H1 (cell line): Measurements from ENCODE around the gene OR10H5. TPM values are rescaled to one million over a fixed set of nuclear protein-coding genes. Genes with fewer than 3 reads are reported as not detected.

ENCODE experiments used
- CTCF ChIA-PET: fragments of 300-600 bp; sonication (Branson Sonifier 250); formaldehyde crosslinking; loops from one replicate; lab custom pipeline; 2021; ENCODE audit not compliant: partially characterized antibody; lab: Charles Lee
- POLR2A ChIA-PET: fragments of 300-600 bp; sonication (Branson Sonifier 250); formaldehyde crosslinking; loops from one replicate; lab custom pipeline; 2021; ENCODE audit warnings: inconsistent platforms; ENCODE audit not compliant: partially characterized antibody; lab: Charles Lee
- DNase-seq, 2 experiments: peaks; one replicate each; pipeline versions ENCODE4 v3.0.0 to v3.0.0-alpha.2; 2010 to 2022; ENCODE audit warnings: low spot score in 2 of 2, low read depth in 1 of 2, mixed read lengths in 1 of 2
- FAIRE-seq: peaks from 2 replicates; lab custom pipeline; 2011; peaks lifted over from hg19 to GRCh38; lab: Jason Lieb, UNC
- H2AFZ ChIP-seq: 2 replicates; pipeline ENCODE4 v1.8.1; 2012; ENCODE audit warnings: low read length, inconsistent platforms
- H2AK5ac ChIP-seq: 2 replicates; pipeline ENCODE4 v1.6.1; 2013; ENCODE audit warnings: low read depth, low read length
- H2BK120ac ChIP-seq: replicated peaks from 2 replicates; pipeline ENCODE3; 2013; ENCODE audit warnings: low read depth, low read length, inconsistent platforms
- H2BK12ac ChIP-seq: 2 replicates; pipeline ENCODE4 v1.6.1; 2013; ENCODE audit warnings: low read depth, low read length
- H2BK15ac ChIP-seq: 2 replicates; pipeline ENCODE4 v1.6.1; 2013; ENCODE audit warnings: low read length
- H2BK20ac ChIP-seq: 2 replicates; pipeline ENCODE4 v1.6.1; 2013; ENCODE audit warnings: low read length
- H2BK5ac ChIP-seq: 2 replicates; pipeline ENCODE4 v1.6.1; 2013; ENCODE audit warnings: low read depth, low read length
- H3K14ac ChIP-seq: 2 replicates; pipeline ENCODE4 v1.6.1; 2013; ENCODE audit warnings: inconsistent platforms; ENCODE audit not compliant: insufficient read length
- H3K18ac ChIP-seq: 2 replicates; pipeline ENCODE4 v1.6.1; 2013; ENCODE audit warnings: low read length; ENCODE audit errors: extremely low read depth
- H3K23ac ChIP-seq: 2 replicates; pipeline ENCODE4 v1.6.1; 2013; ENCODE audit warnings: inconsistent platforms; ENCODE audit not compliant: insufficient read length
- H3K23me2 ChIP-seq: 2 replicates; pipeline ENCODE4 v1.6.1; 2013; ENCODE audit warnings: low read depth, low read length
- H3K27ac ChIP-seq: 2 replicates; pipeline ENCODE4 v1.6.1; 2011; ENCODE audit warnings: low read depth, low read length, inconsistent platforms
- H3K27me3 ChIP-seq, 4 experiments: replicated peaks in 1 of 4; 1 replicate in 1 of 4; 2 replicates in 3 of 4; pipeline versions ENCODE4 v1.6.1 to v1.8.1; 2011 to 2013; ENCODE audit warnings: low read length in 3 of 4, mild to moderate bottlenecking in 3 of 4, inconsistent platforms in 2 of 4, mixed read lengths in 2 of 4, moderate library complexity in 1 of 4; ENCODE audit not compliant: control insufficient read depth in 3 of 4, insufficient read depth in 3 of 4; ENCODE audit errors: extremely low read depth in 1 of 4
- H3K36me3 ChIP-seq, 4 experiments: 2 replicates each; pipeline versions ENCODE4 v1.6.1 to v1.8.1; 2011 to 2013; ENCODE audit warnings: mild to moderate bottlenecking in 4 of 4, low read length in 3 of 4, moderate library complexity in 2 of 4, control low read depth in 1 of 4, inconsistent platforms in 1 of 4; ENCODE audit not compliant: insufficient read depth in 4 of 4, control insufficient read depth in 2 of 4
- H3K4ac ChIP-seq: replicated peaks from 2 replicates; pipeline ENCODE3; 2013; ENCODE audit warnings: low read length, low read depth, mixed read lengths, inconsistent platforms; ENCODE audit not compliant: insufficient read length
- H3K4me1 ChIP-seq, 4 experiments: replicated peaks in 1 of 4; 1 replicate in 1 of 4; 2 replicates in 3 of 4; pipeline versions ENCODE4 v1.6.1 to v1.8.1; 2011 to 2013; ENCODE audit warnings: low read length in 3 of 4, inconsistent platforms in 2 of 4, mixed read lengths in 1 of 4; ENCODE audit not compliant: insufficient read depth in 4 of 4, control insufficient read depth in 3 of 4
- H3K4me2 ChIP-seq, 2 experiments: 2 replicates each; pipeline versions ENCODE4 v1.6.1 to v1.8.1; 2011 to 2013; ENCODE audit warnings: low read depth in 2 of 2, low read length in 2 of 2, control low read depth in 1 of 2, inconsistent platforms in 1 of 2, mild to moderate bottlenecking in 1 of 2; ENCODE audit not compliant: insufficient read depth in 1 of 2
- H3K4me3 ChIP-seq, 4 experiments: fragments of 200-600, 300-600 bp in 1 of 4; sonication (generic), shearing (Covaris generic), sonication (Bioruptor Twin) in 1 of 4; 2 replicates each; pipeline versions ENCODE4 v1.5.1 to v1.8.1; 2011 to 2016; ENCODE audit warnings: low read length in 4 of 4, low read depth in 3 of 4, control low read depth in 2 of 4, inconsistent platforms in 2 of 4, mild to moderate bottlenecking in 2 of 4, mixed read lengths in 1 of 4, moderate library complexity in 1 of 4; ENCODE audit not compliant: insufficient read depth in 2 of 4; ENCODE audit errors: extremely low read depth in 1 of 4
- H3K56ac ChIP-seq: replicated peaks from 2 replicates; pipeline ENCODE3; 2013; ENCODE audit warnings: low read depth, mild to moderate bottlenecking, mixed read lengths, low read length, inconsistent platforms; ENCODE audit not compliant: insufficient read length
- H3K79me1 ChIP-seq: 2 replicates; pipeline ENCODE4 v1.6.1; 2013; ENCODE audit warnings: low read depth, low read length, control low read depth
- H3K79me2 ChIP-seq, 2 experiments: 2 replicates each; pipeline versions ENCODE4 v1.6.1 to v1.8.1; 2012 to 2013; ENCODE audit warnings: low read length in 2 of 2, mild to moderate bottlenecking in 2 of 2, inconsistent platforms in 1 of 2; ENCODE audit not compliant: insufficient read depth in 2 of 2, control insufficient read depth in 1 of 2
- H3K9ac ChIP-seq, 4 experiments: replicated peaks in 1 of 4; 1 replicate in 1 of 4; 2 replicates in 3 of 4; pipeline versions ENCODE4 v1.6.1 to v1.8.1; 2011 to 2013; ENCODE audit warnings: low read depth in 3 of 4, low read length in 3 of 4, control low read depth in 2 of 4, mild to moderate bottlenecking in 2 of 4, moderate library complexity in 2 of 4, inconsistent platforms in 1 of 4; ENCODE audit errors: extremely low read depth in 1 of 4
- H3K9me3 ChIP-seq, 2 experiments: 2 replicates each; pipeline versions ENCODE4 v1.6.1 to v1.8.1; 2012 to 2013; ENCODE audit warnings: mild to moderate bottlenecking in 2 of 2, moderate library complexity in 2 of 2, control low read depth in 1 of 2, inconsistent platforms in 1 of 2, low read depth in 1 of 2, low read length in 1 of 2, mixed read lengths in 1 of 2; ENCODE audit not compliant: insufficient read depth in 2 of 2
- H4K20me1 ChIP-seq, 2 experiments: replicated peaks in 1 of 2; 2 replicates each; pipeline versions ENCODE3 to v1.8.1; 2011 to 2013; ENCODE audit warnings: inconsistent platforms in 2 of 2, low read length in 2 of 2, mild to moderate bottlenecking in 1 of 2; ENCODE audit not compliant: insufficient read depth in 2 of 2, control insufficient read depth in 1 of 2
- H4K5ac ChIP-seq: 2 replicates; pipeline ENCODE4 v1.6.1; 2013; ENCODE audit warnings: low read length, low read depth, mixed read lengths, inconsistent platforms; ENCODE audit not compliant: insufficient read length
- H4K8ac ChIP-seq: 2 replicates; pipeline ENCODE4 v1.8.0; 2013; ENCODE audit warnings: mild to moderate bottlenecking, moderate library complexity, low read length, inconsistent platforms; ENCODE audit not compliant: insufficient read depth; ENCODE audit errors: extremely low read depth
- H4K91ac ChIP-seq: replicated peaks from 2 replicates; pipeline ENCODE3; 2013; ENCODE audit warnings: low read length, mixed read lengths, inconsistent platforms; ENCODE audit not compliant: insufficient read length
- ASH2L ChIP-seq: fragments of 200-600, 300-600 bp; sonication (generic); IDR thresholded peaks from one replicate; pipeline ENCODE4 v1.7.1; 2017; ENCODE audit warnings: low read length
- BACH1 ChIP-seq: IDR thresholded peaks from 2 replicates; pipeline ENCODE4 v1.6.1; 2012; ENCODE audit warnings: low read length, improper control_type of control experiment
- JUN ChIP-seq: IDR thresholded peaks from 2 replicates; pipeline ENCODE4 v1.6.1; 2011; ENCODE audit warnings: low read depth, mild to moderate bottlenecking, improper control_type of control experiment, low read length
- RNF2 ChIP-seq: fragments of 200-900, 300-1000 bp; sonication (generic); IDR thresholded peaks from 2 replicates; pipeline ENCODE4 v1.7.1; 2016; ENCODE audit warnings: borderline replicate concordance, low read depth, mild to moderate bottlenecking, antibody characterized with exemption, low read length; ENCODE audit not compliant: poor library complexity, severe bottlenecking; ENCODE audit errors: missing control alignments
- TBP ChIP-seq: IDR thresholded peaks from 2 replicates; pipeline ENCODE4 v1.6.1; 2011; ENCODE audit warnings: low read depth, low read length, improper control_type of control experiment
- ZNF274 ChIP-seq: IDR thresholded peaks from 2 replicates; pipeline ENCODE4 v1.7.0; 2012; ENCODE audit warnings: low read length, borderline replicate concordance; ENCODE audit errors: extremely low read depth
- WGBS, 2 experiments: shearing (Covaris generic) in 1 of 2; methylation state at CpG; one replicate each; pipeline versions ENCODE4 v1.1.6 to v1.1.7; 2013 to 2015; ENCODE audit warnings: low lambda C conversion rate in 2 of 2, mixed read lengths in 2 of 2, inconsistent platforms in 1 of 2, low coverage in 1 of 2, missing lambda C conversion rate in 1 of 2; ENCODE audit not compliant: insufficient replicate concordance in 2 of 2, insufficient coverage in 1 of 2, insufficient read length in 1 of 2; ENCODE audit errors: extremely low coverage in 1 of 2, missing lambda C conversion rate in 1 of 2; 5-methylcytosine and 5-hydroxymethylcytosine counted together
- polyA plus RNA-seq, 7 experiments: library from polyadenylated mRNA; depleted of rRNA in 3 of 7; stranded (reverse) in 5 of 7; unstranded in 2 of 7; fragments of >200 nt in 5 of 7; fragments of 200-250 nt in 2 of 7; gene quantifications; 1 replicate in 5 of 7; 2 replicates in 1 of 7; 4 replicates in 1 of 7; pipeline versions ENCODE4 v1.2.1 to v1.2.3, GENCODE V29; 2011 to 2013; ENCODE audit warnings: missing spikeins in 2 of 7, mixed read lengths in 2 of 7
- total RNA-seq: library from RNA; stranded (reverse); fragmentation: NEBNext Ultra II Directional; extraction: Animal tissue kit (Norgen Biotek cat#: 25700); gene quantifications from 2 replicates; pipeline ENCODE4 v1.2.1, GENCODE V29; 2021
- TF ChIP-seq, protein P1 (sequence below): IDR thresholded peaks from 2 replicates; pipeline ENCODE4 v1.6.1; 2011; ENCODE audit warnings: low read length, improper control_type of control experiment

OR10H5 gene
- total and polyA plus RNA-seq, 2 of the 8 experiments (the other 6 are each of a cell fraction or from before 2014, with no cell fraction given) = not detected

DNA sequence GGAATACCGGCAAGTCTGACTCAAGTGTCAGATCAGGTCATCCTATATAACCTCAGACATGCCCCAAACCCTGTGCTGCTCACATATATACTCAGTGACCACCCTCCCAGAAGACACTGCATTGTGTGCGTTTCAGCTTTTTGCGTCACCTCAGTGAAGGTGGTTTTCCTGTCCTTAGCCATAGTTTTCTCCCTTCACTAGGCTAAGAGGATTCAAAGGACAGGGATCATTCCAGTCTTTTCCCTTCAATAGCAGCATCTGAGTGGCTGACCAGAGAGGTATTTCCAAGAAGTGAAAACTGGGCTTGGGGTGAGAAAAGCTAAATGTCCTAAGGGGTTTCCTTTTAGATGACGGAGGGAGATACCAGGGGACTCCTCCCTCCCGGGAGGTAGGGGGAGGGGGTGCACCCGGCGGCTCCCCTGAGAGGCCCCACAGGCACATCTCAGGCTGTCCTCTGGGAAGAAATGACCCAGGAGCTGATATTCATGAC is 40.7 kb downstream of the OR10H5 start:
- H3K4me1 ChIP-seq = no peaks in the 10 kb centered on the region
- no peaks in the 10 kb centered on the region for H3K23me2 ChIP-seq
- no peak overlapping the region for H2BK12ac ChIP-seq
- no peak overlapping the region for H3K4me2 ChIP-seq
- no peak overlapping the region for H3K9ac ChIP-seq
- H3K4ac ChIP-seq = no peak overlapping the region
- H3K27ac ChIP-seq = no peak overlapping the region
- peaks cover 61 to 88% of the 10 kb centered on the region in 2 experiments for H3K9me3 ChIP-seq
- H2AFZ ChIP-seq = no peak overlapping the region
- no peak overlapping the region for H3K23ac ChIP-seq
- no peak overlapping the region for H2BK15ac ChIP-seq
- no peak overlapping the region for H4K8ac ChIP-seq
- no peak overlapping the region for H4K5ac ChIP-seq
- H3K14ac ChIP-seq = no peak overlapping the region
- no peak overlapping the region for H2BK120ac ChIP-seq
- ChIA-PET POLR2A (no interaction called here), CTCF (no interaction called here)
- no peaks in the 10 kb centered on the region for H3K27me3 ChIP-seq
- TF ChIP-seq TBP = no peak
- no peak for TF ChIP-seq ASH2L
- TF ChIP-seq, protein P1, sequence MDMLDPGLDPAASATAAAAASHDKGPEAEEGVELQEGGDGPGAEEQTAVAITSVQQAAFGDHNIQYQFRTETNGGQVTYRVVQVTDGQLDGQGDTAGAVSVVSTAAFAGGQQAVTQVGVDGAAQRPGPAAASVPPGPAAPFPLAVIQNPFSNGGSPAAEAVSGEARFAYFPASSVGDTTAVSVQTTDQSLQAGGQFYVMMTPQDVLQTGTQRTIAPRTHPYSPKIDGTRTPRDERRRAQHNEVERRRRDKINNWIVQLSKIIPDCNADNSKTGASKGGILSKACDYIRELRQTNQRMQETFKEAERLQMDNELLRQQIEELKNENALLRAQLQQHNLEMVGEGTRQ = no peak
- TF ChIP-seq BACH1 = no peak
- TF ChIP-seq JUN = no peak
- no peak for TF ChIP-seq RNF2
- no peak for TF ChIP-seq ZNF274
- DNase-seq = no peak
- no peaks in the 10 kb centered on the region for H3K79me1 ChIP-seq
- no peak overlapping the region for H2BK5ac ChIP-seq
- no peaks in the 10 kb centered on the region for H3K36me3 ChIP-seq
- FAIRE-seq = no peak
- no peak overlapping the region for H4K91ac ChIP-seq
- H3K4me3 ChIP-seq = no peak overlapping the region
- 93% methylated on average over 7 of the region's 7 CpGs; no CpG with 5 or more reads in 1 of the 2 experiments for WGBS, 2 experiments
- H3K18ac ChIP-seq = no peak overlapping the region
- no peak overlapping the region for H2AK5ac ChIP-seq
- no peak overlapping the region for H3K56ac ChIP-seq
- H2BK20ac ChIP-seq = no peak overlapping the region
- H3K79me2 ChIP-seq = no peaks in the 10 kb centered on the region
- no peaks in the 10 kb centered on the region for H4K20me1 ChIP-seq
